ENCODE measurements around the gene XRCC5. TPM values are rescaled to one million over a fixed set of nuclear protein-coding genes. Genes with fewer than 3 reads are reported as not detected.

Gene XRCC5
- total RNA-seq, 1 experiment from 2014 or later = 290 TPM

GRCh38 chr2:216165711-216166110 is 56.6 kb downstream of the XRCC5 start:
- Histone ChIP-seq H3K27me3 (ENCODE audit: low read length) (no peaks in the 10 kb centered on the region), H3K9ac (ENCODE audit: low read length) (no peak overlapping the region), H3K9me3 (ENCODE audit: low read length) (no peaks in the 10 kb centered on the region), H3K27ac (ENCODE audit: low read length) (no peak overlapping the region), H3K4me3 (ENCODE audit: low read length) (no peak overlapping the region), H3K36me3 (ENCODE audit: low read depth, low read length) (peaks cover 82% of the 10 kb centered on the region), H4K20me1 (ENCODE audit: low read length) (no peaks in the 10 kb centered on the region; the same call in 1 of the 2 replicates), H3K79me2 (ENCODE audit: low read length) (0 out of 2 replicates have a peak, but pooled peaks cover 8% of the 10 kb centered on the region), H3K4me2 (ENCODE audit: low read length) (no peak overlapping the region), H3K4me1 (ENCODE audit: insufficient read depth, low read length) (no peaks in the 10 kb centered on the region), H2AFZ (ENCODE audit: low read length) (no peak overlapping the region), H3F3A (ENCODE audit: low read length, unreplicated experiment) (no peaks in the 10 kb centered on the region), H3K9me2 (replicated peaks; ENCODE audit: low read length) (no peaks in the 10 kb centered on the region)
- no TSS peak for BruUV-seq (replicated peaks)
- ChIA-PET CTCF (no interaction called here), POLR2A (ENCODE audit: unreplicated experiment) (no interaction called here)
- intact Hi-C loops (cut with micrococcal nuclease) = no loop called here
- TF ChIP-seq EZH2 (IDR thresholded peaks at IDR 0.05; ENCODE audit: low read length, unreplicated experiment) = no peak
- TF ChIP-seq CTCF (conservative IDR thresholded peaks at IDR 0.05; ENCODE audit: low read depth, low read length) = no peak
- TF ChIP-seq EZH2phosphoT487 (IDR thresholded peaks at IDR 0.05; ENCODE audit: borderline replicate concordance, low read length) = no peak
- DNase-seq (no peak), ATAC-seq (no peak)

GRCh38 chr2:216169087-216169486 is 59.9 kb downstream of the XRCC5 start:
- Histone ChIP-seq H4K20me1 (ENCODE audit: low read length) (no peaks in the 10 kb centered on the region; the same call in 1 of the 2 replicates), H3K4me1 (ENCODE audit: insufficient read depth, low read length) (no peaks in the 10 kb centered on the region), H3K36me3 (ENCODE audit: low read depth, low read length) (peaks cover 82% of the 10 kb centered on the region), H3K4me3 (ENCODE audit: low read length) (no peak overlapping the region), H3K27ac (ENCODE audit: low read length) (no peak overlapping the region), H3K79me2 (ENCODE audit: low read length) (peaks cover 16% of the 10 kb centered on the region), H2AFZ (ENCODE audit: low read length) (no peak overlapping the region), H3K9me3 (ENCODE audit: low read length) (no peaks in the 10 kb centered on the region), H3K9me2 (replicated peaks; ENCODE audit: low read length) (no peaks in the 10 kb centered on the region), H3K9ac (ENCODE audit: low read length) (no peak overlapping the region), H3K27me3 (ENCODE audit: low read length) (no peaks in the 10 kb centered on the region), H3F3A (ENCODE audit: low read length, unreplicated experiment) (peaks cover 3% of the 10 kb centered on the region), H3K4me2 (ENCODE audit: low read length) (no peak overlapping the region)
- DNase-seq (no peak), ATAC-seq (no peak)
- ChIA-PET CTCF (no interaction called here), POLR2A (ENCODE audit: unreplicated experiment) (no interaction called here)
- no peak for TF ChIP-seq EZH2 (IDR thresholded peaks at IDR 0.05; ENCODE audit: low read length, unreplicated experiment)
- no TSS peak for BruUV-seq (replicated peaks)
- intact Hi-C loops (cut with micrococcal nuclease) = no loop called here

- ATAC-seq (no peak), DNase-seq (no peak)
- H3K9me2 ChIP-seq (replicated peaks; ENCODE audit: low read length) = no peaks in the 10 kb centered on the region
- H2AFZ ChIP-seq (ENCODE audit: low read length) = no peak overlapping the region
- H3K79me2 ChIP-seq (ENCODE audit: low read length) = peaks cover 18% of the 10 kb centered on the region
- intact Hi-C loops (cut with micrococcal nuclease) = no loop called here
- peaks cover 83% of the 10 kb centered on the region for H3K36me3 ChIP-seq (ENCODE audit: low read depth, low read length)
- peaks cover 3% of the 10 kb centered on the region for H3F3A ChIP-seq (ENCODE audit: low read length, unreplicated experiment)
- BruUV-seq (replicated peaks) = no TSS peak
- no peak overlapping the region for H3K4me3 ChIP-seq (ENCODE audit: low read length)
- H3K27ac ChIP-seq (ENCODE audit: low read length) = no peak overlapping the region
- no peaks in the 10 kb centered on the region; the same call in 1 of the 2 replicates for H4K20me1 ChIP-seq (ENCODE audit: low read length)
- TF ChIP-seq EZH2phosphoT487 (IDR thresholded peaks at IDR 0.05; ENCODE audit: borderline replicate concordance, low read length) = no peak
- no peak for TF ChIP-seq CTCF (conservative IDR thresholded peaks at IDR 0.05; ENCODE audit: low read depth, low read length)
- TF ChIP-seq EZH2 (IDR thresholded peaks at IDR 0.05; ENCODE audit: low read length, unreplicated experiment) = no peak
- H3K9ac ChIP-seq (ENCODE audit: low read length) = no peak overlapping the region
- no peaks in the 10 kb centered on the region for H3K4me1 ChIP-seq (ENCODE audit: insufficient read depth, low read length)
- H3K27me3 ChIP-seq (ENCODE audit: low read length) = no peaks in the 10 kb centered on the region
- POLR2A ChIA-PET (ENCODE audit: unreplicated experiment) = no interaction called here
- no peak overlapping the region for H3K4me2 ChIP-seq (ENCODE audit: low read length)
- no peaks in the 10 kb centered on the region for H3K9me3 ChIP-seq (ENCODE audit: low read length)
- CTCF ChIA-PET = no interaction called here
These were observed 61.1 kb downstream of the XRCC5 start for GRCh38 chr2:216170076-216170763.

Data from PC-3 (cell line).